Measurements from ENCODE around the gene SPINDOC. TPM values are rescaled to one million over a fixed set of nuclear protein-coding genes. Genes with fewer than 3 reads are reported as not detected.

SPINDOC gene
- total and polyA plus RNA-seq, 11 donors: 7.8 to 12.0 (median 10.9) TPM

DNA sequence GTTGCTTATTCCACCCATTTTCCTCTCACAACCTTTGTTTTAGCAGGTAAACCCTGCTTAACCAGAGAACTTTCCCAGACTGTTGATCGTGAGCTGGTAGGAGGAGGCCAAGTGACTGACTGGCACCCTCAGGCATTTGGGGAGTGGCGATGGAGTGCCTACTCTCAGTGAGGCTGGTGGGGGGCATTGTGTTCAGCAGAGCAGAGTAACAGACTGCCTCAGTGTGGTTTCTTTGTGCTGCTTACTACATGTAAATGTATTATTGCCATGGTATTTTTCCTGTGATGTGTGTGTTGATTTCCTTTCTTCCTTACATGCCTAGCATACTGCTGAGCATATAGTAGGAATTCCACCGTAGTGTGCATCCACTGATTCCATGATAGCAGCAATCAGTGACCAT is 28.3 kb downstream of the SPINDOC start:
- ATAC-seq (no peak), DNase-seq (peak in 2 of 5 donors; percentile 38 to 49)
- peak overlapping the region in 9 of 12 donors; percentile 47 to 95 (median 87) for H3K27ac ChIP-seq
- no peak for TF ChIP-seq POLR2A (IDR thresholded peaks at IDR 0.05)
- TF ChIP-seq, protein P1, sequence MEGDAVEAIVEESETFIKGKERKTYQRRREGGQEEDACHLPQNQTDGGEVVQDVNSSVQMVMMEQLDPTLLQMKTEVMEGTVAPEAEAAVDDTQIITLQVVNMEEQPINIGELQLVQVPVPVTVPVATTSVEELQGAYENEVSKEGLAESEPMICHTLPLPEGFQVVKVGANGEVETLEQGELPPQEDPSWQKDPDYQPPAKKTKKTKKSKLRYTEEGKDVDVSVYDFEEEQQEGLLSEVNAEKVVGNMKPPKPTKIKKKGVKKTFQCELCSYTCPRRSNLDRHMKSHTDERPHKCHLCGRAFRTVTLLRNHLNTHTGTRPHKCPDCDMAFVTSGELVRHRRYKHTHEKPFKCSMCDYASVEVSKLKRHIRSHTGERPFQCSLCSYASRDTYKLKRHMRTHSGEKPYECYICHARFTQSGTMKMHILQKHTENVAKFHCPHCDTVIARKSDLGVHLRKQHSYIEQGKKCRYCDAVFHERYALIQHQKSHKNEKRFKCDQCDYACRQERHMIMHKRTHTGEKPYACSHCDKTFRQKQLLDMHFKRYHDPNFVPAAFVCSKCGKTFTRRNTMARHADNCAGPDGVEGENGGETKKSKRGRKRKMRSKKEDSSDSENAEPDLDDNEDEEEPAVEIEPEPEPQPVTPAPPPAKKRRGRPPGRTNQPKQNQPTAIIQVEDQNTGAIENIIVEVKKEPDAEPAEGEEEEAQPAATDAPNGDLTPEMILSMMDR (IDR thresholded peaks at IDR 0.05): no peak
- peaks cover 0 to 26% (median 17%) of the 10 kb centered on the region in 9 donors for H3K36me3 ChIP-seq
- H3K4me1 ChIP-seq: peaks cover 5 to 79% (median 70%) of the 10 kb centered on the region in 12 donors
- intact Hi-C loops (cut with DNase I): loop anchor here in 2 of 10 donors (2.0 to 5.0 kb wide), 2 partner anchors 33 to 36 kb away; no protein-coding TSS in a partner anchor
- WGBS, 4 donors: 33 to 37% (median 36%) methylated on average over 3 of the region's 3 CpGs
- H3K4me3 ChIP-seq: peak overlapping the region in 7 of 12 donors; percentile 77 to 97 (median 88)
- no peaks in the 10 kb centered on the region for H3K9me3 ChIP-seq
- no peaks in the 10 kb centered on the region for H3K27me3 ChIP-seq

DNA sequence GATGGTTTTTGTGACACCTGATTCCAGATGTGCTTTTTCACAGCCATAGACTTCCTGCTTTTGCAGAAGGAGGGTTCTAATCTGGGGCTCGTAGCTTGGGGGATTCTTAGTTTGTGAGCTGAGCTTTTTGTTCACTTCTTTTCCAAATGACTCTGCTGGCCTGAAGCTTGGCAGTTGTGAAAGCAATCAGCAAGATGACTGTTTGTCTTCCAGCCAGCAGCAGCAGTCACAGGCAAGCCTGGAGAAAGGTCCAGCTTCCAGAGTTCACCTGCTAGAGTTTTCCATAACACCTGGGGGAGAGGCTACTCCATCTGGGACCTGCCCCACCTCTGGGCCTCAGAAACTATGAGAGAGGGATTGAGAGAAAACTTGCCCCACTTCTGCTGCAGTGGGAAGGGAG is 29.8 kb downstream of the SPINDOC start:
- H3K27ac ChIP-seq: peak overlapping the region in 11 of 12 donors; percentile 18 to 86 (median 50)
- intact Hi-C loops (cut with DNase I): loop anchor here in 1 of 10 donors (5.0 kb wide), 1 partner anchor 34 kb away; no protein-coding TSS in a partner anchor
- DNase-seq (peak in 1 of 5 donors; percentile 40), ATAC-seq (no peak)
- no peaks in the 10 kb centered on the region for H3K9me3 ChIP-seq
- no peaks in the 10 kb centered on the region for H3K27me3 ChIP-seq
- no peak overlapping the region for H3K4me3 ChIP-seq
- WGBS, 4 donors: 10 to 35% (median 24%) methylated on average over 1 of the region's 1 CpG
- TF ChIP-seq, protein P1 (IDR thresholded peaks at IDR 0.05): no peak
- no peak for TF ChIP-seq POLR2A (IDR thresholded peaks at IDR 0.05)
- peaks cover 8 to 82% (median 71%) of the 10 kb centered on the region in 12 donors for H3K4me1 ChIP-seq
- peaks cover 0 to 31% (median 17%) of the 10 kb centered on the region in 9 donors for H3K36me3 ChIP-seq

DNA sequence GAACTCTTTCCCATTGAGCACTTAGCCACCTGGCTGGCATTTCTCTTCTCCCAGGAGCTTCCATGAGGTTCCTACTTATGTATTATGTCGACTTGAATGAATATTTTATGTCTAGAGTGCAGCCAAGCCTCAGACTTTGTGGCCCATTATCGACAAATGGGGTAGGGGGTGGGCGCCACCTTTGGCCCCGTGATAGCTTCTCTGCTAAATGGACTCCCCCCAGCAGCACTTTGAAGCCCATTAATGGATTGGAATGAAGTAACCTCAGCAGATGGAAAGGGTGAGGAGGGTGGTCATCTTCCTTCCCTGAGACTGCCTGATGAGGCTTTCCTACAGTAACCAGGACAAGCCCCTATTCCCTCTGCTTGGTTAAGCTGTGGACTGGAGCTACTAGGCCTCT is 31.6 kb downstream of the SPINDOC start:
- no peak overlapping the region for H3K4me3 ChIP-seq
- intact Hi-C loops (cut with DNase I): loop anchor here in 1 of 10 donors (5.0 kb wide), 1 partner anchor 32 kb away; no protein-coding TSS in a partner anchor
- DNase-seq (no peak), ATAC-seq (no peak)
- H3K4me1 ChIP-seq: peaks cover 9 to 87% (median 70%) of the 10 kb centered on the region in 12 donors
- no peak for TF ChIP-seq POLR2A (IDR thresholded peaks at IDR 0.05)
- TF ChIP-seq, protein P1 (IDR thresholded peaks at IDR 0.05): no peak
- peaks cover 0 to 33% (median 17%) of the 10 kb centered on the region in 9 donors for H3K36me3 ChIP-seq
- peak overlapping the region in 4 of 12 donors; percentile 9 to 74 (median 18) for H3K27ac ChIP-seq
- 81 to 88% (median 85%) methylated on average over 4 of the region's 4 CpGs for WGBS, 4 donors
- H3K27me3 ChIP-seq: no peaks in the 10 kb centered on the region
- H3K9me3 ChIP-seq: no peaks in the 10 kb centered on the region

DNA sequence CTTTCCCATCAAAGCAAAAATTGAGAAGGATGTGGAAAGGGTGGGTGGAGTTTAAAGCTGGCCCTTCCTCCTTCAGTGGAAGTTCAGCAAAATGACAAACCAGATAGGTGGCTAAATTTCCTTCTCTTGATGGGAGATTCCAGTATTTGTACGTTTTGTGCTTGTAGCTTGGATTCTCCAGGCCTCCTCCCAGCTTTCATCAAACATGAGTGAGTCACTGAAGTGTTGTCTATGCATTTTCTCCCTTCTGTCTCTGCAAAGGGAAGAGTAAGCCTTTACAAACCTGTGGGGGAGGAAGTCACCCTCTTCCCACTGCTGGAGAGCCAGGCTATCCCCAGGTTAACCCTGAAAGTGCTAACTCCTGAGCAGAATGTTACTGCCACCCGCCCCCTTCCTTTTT is 32.0 kb downstream of the SPINDOC start:
- intact Hi-C loops (cut with DNase I): no loop called here
- Histone ChIP-seq H3K9me3 (no peaks in the 10 kb centered on the region), H3K4me1 (peaks cover 9 to 87% (median 66%) of the 10 kb centered on the region in 12 donors), H3K27ac (peak overlapping the region in 5 of 12 donors; percentile 9 to 74 (median 14)), H3K4me3 (no peak overlapping the region), H3K27me3 (no peaks in the 10 kb centered on the region), H3K36me3 (peaks cover 0 to 34% (median 17%) of the 10 kb centered on the region in 9 donors)
- ATAC-seq (peak in 1 of 4 donors; percentile 5), DNase-seq (no peak)
- 31 to 50% (median 46%) methylated on average over 2 of the region's 2 CpGs for WGBS, 4 donors
- TF ChIP-seq POLR2A (IDR thresholded peaks at IDR 0.05): no peak
- TF ChIP-seq, protein P1 (IDR thresholded peaks at IDR 0.05): no peak

All from heart left ventricle (tissue), 16 donors.